ENCODE measurements around the gene PPP2R2D.

The PPP2R2D gene

DNA sequence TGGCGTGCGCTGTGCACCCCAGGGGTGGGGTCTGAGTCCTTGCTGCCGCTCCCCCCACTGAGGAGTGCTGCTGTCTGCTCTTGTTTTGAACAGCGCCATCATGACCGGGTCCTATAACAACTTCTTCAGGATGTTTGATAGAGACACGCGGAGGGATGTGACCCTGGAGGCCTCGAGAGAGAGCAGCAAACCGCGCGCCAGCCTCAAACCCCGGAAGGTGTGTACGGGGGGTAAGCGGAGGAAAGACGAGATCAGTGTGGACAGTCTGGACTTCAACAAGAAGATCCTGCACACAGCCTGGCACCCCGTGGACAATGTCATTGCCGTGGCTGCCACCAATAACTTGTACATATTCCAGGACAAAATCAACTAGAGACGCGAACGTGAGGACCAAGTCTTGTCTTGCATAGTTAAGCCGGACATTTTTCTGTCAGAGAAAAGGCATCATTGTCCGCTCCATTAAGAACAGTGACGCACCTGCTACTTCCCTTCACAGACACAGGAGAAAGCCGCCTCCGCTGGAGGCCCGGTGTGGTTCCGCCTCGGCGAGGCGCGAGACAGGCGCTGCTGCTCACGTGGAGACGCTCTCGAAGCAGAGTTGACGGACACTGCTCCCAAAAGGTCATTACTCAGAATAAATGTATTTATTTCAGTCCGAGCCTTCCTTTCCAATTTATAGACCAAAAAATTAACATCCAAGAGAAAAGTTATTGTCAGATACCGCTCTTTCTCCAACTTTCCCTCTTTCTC lies 55.0 kb downstream of the PPP2R2D start:
- Histone ChIP-seq H3K27me3 (ENCODE audit: low read depth) (no peaks in the 10 kb centered on the region), H3K36me3 (replicated peaks) (peaks cover 41% of the 10 kb centered on the region), H3K9me3 (no peaks in the 10 kb centered on the region), H3K4me3 (no peak overlapping the region), H3K4me1 (no peaks in the 10 kb centered on the region)
- DNase-seq (ENCODE audit: low spot score in 2 of 2), result no peak
- in situ Hi-C loops (cut with MboI; ENCODE audit: low sequenced_read_pairs), result no loop called here

GRCh38 chr10:131959841-131960240 lies 59.0 kb downstream of the PPP2R2D start:
- no peaks in the 10 kb centered on the region for H3K27me3 ChIP-seq (ENCODE audit: low read depth)
- peaks cover 25% of the 10 kb centered on the region for H3K36me3 ChIP-seq (replicated peaks)
- no peak for DNase-seq (ENCODE audit: low spot score in 2 of 2)
- in situ Hi-C loops (cut with MboI; ENCODE audit: low sequenced_read_pairs), result no loop called here
- no peak overlapping the region for H3K4me3 ChIP-seq
- no peaks in the 10 kb centered on the region for H3K4me1 ChIP-seq
- no peaks in the 10 kb centered on the region for H3K9me3 ChIP-seq

- no peak for DNase-seq (ENCODE audit: low spot score in 2 of 2)
- H3K9me3 ChIP-seq, result no peaks in the 10 kb centered on the region
These were observed 59.8 kb downstream of the PPP2R2D start for GRCh38 chr10:131960631-131961046.

GRCh38 chr10:131961047-131961776 lies 60.4 kb downstream of the PPP2R2D start:
- in situ Hi-C loops (cut with MboI; ENCODE audit: low sequenced_read_pairs), result no loop called here
- H3K4me3 ChIP-seq, result no peak overlapping the region
- no peaks in the 10 kb centered on the region for H3K9me3 ChIP-seq
- H3K36me3 ChIP-seq (replicated peaks), result peaks cover 13% of the 10 kb centered on the region
- no peaks in the 10 kb centered on the region for H3K4me1 ChIP-seq
- no peaks in the 10 kb centered on the region for H3K27me3 ChIP-seq (ENCODE audit: low read depth)
- no peak for DNase-seq (ENCODE audit: low spot score in 2 of 2)

More at GRCh38 chr10:131960631-131961046, 59.8 kb downstream of the PPP2R2D start:
- peaks cover 19% of the 10 kb centered on the region for H3K36me3 ChIP-seq (replicated peaks)
- H3K4me3 ChIP-seq, result no peak overlapping the region
- in situ Hi-C loops (cut with MboI; ENCODE audit: low sequenced_read_pairs), result no loop called here
- no peaks in the 10 kb centered on the region for H3K27me3 ChIP-seq (ENCODE audit: low read depth)
- H3K4me1 ChIP-seq, result no peaks in the 10 kb centered on the region

DNA sequence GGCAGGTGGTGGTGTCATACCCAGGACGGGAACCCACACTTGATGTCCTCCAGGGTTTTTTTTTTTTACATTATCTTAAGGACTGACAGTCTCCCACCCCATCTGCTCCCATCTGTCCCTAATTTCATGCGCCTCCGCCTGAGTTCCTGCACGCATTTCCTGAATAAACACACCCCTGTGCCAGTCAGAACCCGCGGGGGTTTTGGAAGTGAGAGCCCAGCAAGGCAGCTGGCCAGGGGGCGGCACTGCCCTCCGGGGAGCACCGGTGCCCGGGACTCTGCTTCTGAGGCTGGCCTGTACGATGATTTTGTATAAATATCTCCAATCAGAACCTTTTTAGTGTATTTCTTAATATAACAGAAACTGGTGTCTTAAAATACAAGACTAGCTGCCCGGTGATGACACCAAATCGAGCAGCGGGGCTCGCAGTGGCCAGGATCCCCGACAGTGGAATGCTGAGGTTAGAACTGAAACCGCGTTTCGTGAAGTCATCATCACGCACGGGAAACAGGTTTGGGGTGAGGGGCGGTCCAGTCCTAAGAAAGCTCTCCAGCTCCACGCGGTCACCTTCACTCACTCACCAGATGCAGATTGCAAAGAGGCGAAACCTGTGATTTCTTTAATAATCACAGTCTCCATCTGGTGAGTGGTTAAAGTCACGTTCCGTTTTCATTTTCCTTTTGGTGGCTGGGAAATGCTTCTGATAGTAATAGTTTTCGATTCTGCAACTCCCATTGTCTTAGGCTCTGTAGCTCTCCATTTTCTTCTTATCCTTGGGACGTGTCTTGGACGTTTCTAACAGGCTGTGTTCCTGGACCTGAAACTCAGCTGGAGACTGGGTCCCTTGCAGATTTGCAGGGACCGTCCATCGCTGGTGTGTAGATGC lies 61.2 kb downstream of the PPP2R2D start:
- in situ Hi-C loops (cut with MboI; ENCODE audit: low sequenced_read_pairs), result no loop called here
- Histone ChIP-seq H3K9me3 (no peaks in the 10 kb centered on the region), H3K36me3 (replicated peaks) (peaks cover 7% of the 10 kb centered on the region), H3K4me3 (no peak overlapping the region), H3K4me1 (no peaks in the 10 kb centered on the region), H3K27me3 (ENCODE audit: low read depth) (no peaks in the 10 kb centered on the region)
- no peak for DNase-seq (ENCODE audit: low spot score in 2 of 2)

GRCh38 chr10:131963350-131963749 lies 62.5 kb downstream of the PPP2R2D start:
- no peaks in the 10 kb centered on the region for H3K27me3 ChIP-seq (ENCODE audit: low read depth)
- H3K36me3 ChIP-seq (replicated peaks), result peaks cover 8% of the 10 kb centered on the region
- no peak for DNase-seq (ENCODE audit: low spot score in 2 of 2)
- no peaks in the 10 kb centered on the region for H3K9me3 ChIP-seq
- no peaks in the 10 kb centered on the region for H3K4me1 ChIP-seq
- in situ Hi-C loops (cut with MboI; ENCODE audit: low sequenced_read_pairs), result no loop called here
- no peak overlapping the region for H3K4me3 ChIP-seq

GRCh38 chr10:131963811-131964210 lies 63.0 kb downstream of the PPP2R2D start:
- H3K36me3 ChIP-seq (replicated peaks), result peaks cover 13% of the 10 kb centered on the region
- no peak for DNase-seq (ENCODE audit: low spot score in 2 of 2)

GRCh38 chr10:131964298-131964697 lies 63.5 kb downstream of the PPP2R2D start:
- no peaks in the 10 kb centered on the region for H3K9me3 ChIP-seq
- H3K36me3 ChIP-seq (replicated peaks), result peaks cover 17% of the 10 kb centered on the region
- no peak for DNase-seq (ENCODE audit: low spot score in 2 of 2)
- no peaks in the 10 kb centered on the region for H3K4me1 ChIP-seq
- no peaks in the 10 kb centered on the region for H3K27me3 ChIP-seq (ENCODE audit: low read depth)
- H3K4me3 ChIP-seq, result no peak overlapping the region
- in situ Hi-C loops (cut with MboI; ENCODE audit: low sequenced_read_pairs), result no loop called here

More at GRCh38 chr10:131963811-131964210, 63.0 kb downstream of the PPP2R2D start:
- H3K4me3 ChIP-seq, result no peak overlapping the region
- no peaks in the 10 kb centered on the region for H3K9me3 ChIP-seq
- no peaks in the 10 kb centered on the region for H3K27me3 ChIP-seq (ENCODE audit: low read depth)
- in situ Hi-C loops (cut with MboI; ENCODE audit: low sequenced_read_pairs), result no loop called here
- no peaks in the 10 kb centered on the region for H3K4me1 ChIP-seq

DNA sequence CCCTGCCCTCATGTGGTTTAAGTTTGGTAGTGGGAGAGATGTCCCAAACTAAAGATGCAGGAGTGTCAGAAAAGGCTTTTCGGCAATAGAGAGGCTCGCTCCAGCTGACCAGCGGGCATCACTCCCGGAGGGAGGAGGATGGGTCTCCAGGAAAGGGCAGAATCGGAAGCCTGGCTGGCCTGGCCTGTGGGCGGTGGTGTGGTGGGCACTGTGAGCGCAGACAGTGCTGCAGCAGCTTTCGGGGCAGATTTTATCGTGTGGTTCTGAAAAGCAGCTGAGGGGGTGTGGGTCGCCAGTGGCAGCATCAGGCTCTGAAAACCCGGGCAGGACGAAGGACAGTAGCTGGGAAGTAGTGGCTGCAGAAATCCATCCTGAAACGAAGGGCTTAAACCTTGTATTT lies 68.1 kb downstream of the PPP2R2D start:
- no peaks in the 10 kb centered on the region for H3K9me3 ChIP-seq
- no peaks in the 10 kb centered on the region for H3K27me3 ChIP-seq (ENCODE audit: low read depth)
- H3K36me3 ChIP-seq (replicated peaks), result peaks cover 35% of the 10 kb centered on the region
- no peak for DNase-seq (ENCODE audit: low spot score in 2 of 2)
- in situ Hi-C loops (cut with MboI; ENCODE audit: low sequenced_read_pairs), result no loop called here
- H3K4me1 ChIP-seq, result no peaks in the 10 kb centered on the region
- H3K4me3 ChIP-seq, result no peak overlapping the region

DNA sequence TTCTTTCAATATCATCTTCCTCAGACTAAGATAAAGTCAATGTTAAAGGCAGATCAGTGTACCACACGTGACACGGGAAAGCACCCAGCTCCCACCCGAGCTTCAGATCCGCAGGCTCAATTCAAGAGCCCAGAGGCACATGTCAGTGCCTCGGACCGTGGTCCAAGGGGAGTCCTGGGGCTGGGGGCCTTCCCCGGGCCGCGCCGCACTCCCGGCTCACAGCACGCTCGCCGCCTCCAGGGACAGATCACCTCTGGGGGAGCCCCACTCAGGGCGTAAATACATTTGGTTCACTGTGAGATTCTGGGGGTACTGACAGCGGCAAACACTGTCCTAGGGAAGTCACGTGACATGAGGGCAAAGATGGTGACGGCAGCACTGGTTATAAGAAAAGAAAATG lies 70.1 kb downstream of the PPP2R2D start:
- peaks cover 35% of the 10 kb centered on the region for H3K36me3 ChIP-seq (replicated peaks)
- DNase-seq (ENCODE audit: low spot score in 2 of 2), result no peak
- no peaks in the 10 kb centered on the region for H3K27me3 ChIP-seq (ENCODE audit: low read depth)
- in situ Hi-C loops (cut with MboI; ENCODE audit: low sequenced_read_pairs), result no loop called here
- no peaks in the 10 kb centered on the region for H3K4me1 ChIP-seq
- no peaks in the 10 kb centered on the region for H3K9me3 ChIP-seq
- H3K4me3 ChIP-seq, result no peak overlapping the region

- H3K9me3 ChIP-seq, result no peaks in the 10 kb centered on the region
- H3K4me1 ChIP-seq, result no peaks in the 10 kb centered on the region
- H3K27me3 ChIP-seq (ENCODE audit: low read depth), result no peaks in the 10 kb centered on the region
- H3K36me3 ChIP-seq (replicated peaks), result peaks cover 35% of the 10 kb centered on the region
- DNase-seq (ENCODE audit: low spot score in 2 of 2), result no peak
- in situ Hi-C loops (cut with MboI; ENCODE audit: low sequenced_read_pairs), result no loop called here
- no peak overlapping the region for H3K4me3 ChIP-seq
These were observed 70.8 kb downstream of the PPP2R2D start for GRCh38 chr10:131971591-131971990.

DNA sequence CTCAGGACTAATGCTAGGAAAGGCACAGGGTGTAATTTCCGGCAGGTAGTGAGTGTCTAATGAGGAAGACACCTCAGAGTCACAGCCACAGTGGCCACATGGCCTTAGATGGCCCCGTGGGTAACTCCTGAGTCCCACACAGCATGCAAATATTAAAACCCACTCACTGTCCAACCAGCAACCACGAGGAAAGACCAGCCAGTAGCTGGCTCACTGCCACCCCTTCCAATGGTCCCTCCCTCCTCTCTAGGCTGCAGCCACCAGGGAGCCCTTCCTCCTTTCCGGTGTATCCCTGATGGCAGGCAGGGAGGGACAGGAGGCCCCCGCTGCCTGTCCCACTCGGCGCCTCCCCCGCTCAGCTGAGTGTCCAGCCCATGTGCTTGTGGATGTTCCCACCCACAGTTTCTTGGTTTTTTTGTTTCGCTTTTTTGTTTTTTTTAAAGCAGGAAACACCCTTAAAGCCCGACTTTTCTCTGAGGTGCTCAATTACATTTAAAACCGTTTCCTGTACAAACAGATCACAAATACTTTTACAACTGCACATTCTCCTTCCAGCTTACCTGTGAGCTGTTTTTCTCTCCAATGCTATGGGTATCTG lies 71.8 kb downstream of the PPP2R2D start:
- Histone ChIP-seq H3K9me3 (no peaks in the 10 kb centered on the region), H3K4me1 (no peaks in the 10 kb centered on the region), H3K36me3 (replicated peaks) (peaks cover 35% of the 10 kb centered on the region), H3K27me3 (ENCODE audit: low read depth) (no peaks in the 10 kb centered on the region), H3K4me3 (no peak overlapping the region)
- in situ Hi-C loops (cut with MboI; ENCODE audit: low sequenced_read_pairs), result no loop called here
- DNase-seq (ENCODE audit: low spot score in 2 of 2), result no peak

GRCh38 chr10:131973160-131973951 lies 72.5 kb downstream of the PPP2R2D start:
- H3K4me3 ChIP-seq, result no peak overlapping the region
- in situ Hi-C loops (cut with MboI; ENCODE audit: low sequenced_read_pairs), result no loop called here
- H3K27me3 ChIP-seq (ENCODE audit: low read depth), result no peaks in the 10 kb centered on the region
- peaks cover 5% of the 10 kb centered on the region; the same call in 1 of the 2 replicates for H3K4me1 ChIP-seq
- no peak for DNase-seq (ENCODE audit: low spot score in 2 of 2)
- no peaks in the 10 kb centered on the region for H3K9me3 ChIP-seq
- peaks cover 34% of the 10 kb centered on the region for H3K36me3 ChIP-seq (replicated peaks)
